ENCODE results near the gene OR1I1. TPM values are rescaled to one million over a fixed set of nuclear protein-coding genes. Genes with fewer than 3 reads are reported as not detected.

Gene OR1I1
- total RNA-seq, 1 experiment from 2014 or later = not detected

- Mint-ChIP-seq H3K36me3 (ENCODE audit: insufficient read depth, unreplicated experiment) (peaks cover 5% of the 10 kb centered on the region), H3K27ac (ENCODE audit: unreplicated experiment) (no peak overlapping the region), H3K4me3 (ENCODE audit: low read depth, unreplicated experiment) (no peak overlapping the region), H3K9me3 (ENCODE audit: low read depth, unreplicated experiment) (no peaks in the 10 kb centered on the region), H3K4me1 (ENCODE audit: low read depth, unreplicated experiment) (peaks cover 8% of the 10 kb centered on the region), H3K27me3 (ENCODE audit: unreplicated experiment) (no peaks in the 10 kb centered on the region)
- DNase-seq = no peak
- BruUV-seq (replicated peaks) = no TSS peak
- TF ChIP-seq CTCF (IDR thresholded peaks at IDR 0.05; ENCODE audit: unreplicated experiment) = no peak
- intact Hi-C loops (cut with micrococcal nuclease; ENCODE audit: unreplicated experiment) = no loop called here
- CTCF ChIA-PET = no interaction called here
Measured at GRCh38 chr19:15109768-15110417, 27.9 kb downstream of the OR1I1 start.

- no peaks in the 10 kb centered on the region for H3K27me3 Mint-ChIP-seq (ENCODE audit: unreplicated experiment)
- H3K27ac Mint-ChIP-seq (ENCODE audit: unreplicated experiment) = no peak overlapping the region
- peaks cover 5% of the 10 kb centered on the region for H3K36me3 Mint-ChIP-seq (ENCODE audit: insufficient read depth, unreplicated experiment)
- no TSS peak for BruUV-seq (replicated peaks)
- TF ChIP-seq CTCF (IDR thresholded peaks at IDR 0.05; ENCODE audit: unreplicated experiment) = no peak
- CTCF ChIA-PET = interaction anchor here (0.7 kb wide), 1 partner anchor 67 kb away, joined by 3 read pairs; no protein-coding TSS in a partner anchor
- H3K9me3 Mint-ChIP-seq (ENCODE audit: low read depth, unreplicated experiment) = no peaks in the 10 kb centered on the region
- intact Hi-C loops (cut with micrococcal nuclease; ENCODE audit: unreplicated experiment) = no loop called here
- peaks cover 8% of the 10 kb centered on the region for H3K4me1 Mint-ChIP-seq (ENCODE audit: low read depth, unreplicated experiment)
- H3K4me3 Mint-ChIP-seq (ENCODE audit: low read depth, unreplicated experiment) = no peak overlapping the region
- DNase-seq = no peak
Measured at GRCh38 chr19:15110418-15110815, 28.4 kb downstream of the OR1I1 start.

GRCh38 chr19:15111758-15112157 is 29.7 kb downstream of the OR1I1 start:
- BruUV-seq (replicated peaks) = no TSS peak
- Mint-ChIP-seq H3K4me3 (ENCODE audit: low read depth, unreplicated experiment) (no peak overlapping the region), H3K36me3 (ENCODE audit: insufficient read depth, unreplicated experiment) (peaks cover 4% of the 10 kb centered on the region), H3K27me3 (ENCODE audit: unreplicated experiment) (no peaks in the 10 kb centered on the region), H3K9me3 (ENCODE audit: low read depth, unreplicated experiment) (no peaks in the 10 kb centered on the region), H3K27ac (ENCODE audit: unreplicated experiment) (no peak overlapping the region), H3K4me1 (ENCODE audit: low read depth, unreplicated experiment) (peaks cover 3% of the 10 kb centered on the region)
- DNase-seq = no peak
- CTCF ChIA-PET = no interaction called here
- no peak for TF ChIP-seq CTCF (IDR thresholded peaks at IDR 0.05; ENCODE audit: unreplicated experiment)
- intact Hi-C loops (cut with micrococcal nuclease; ENCODE audit: unreplicated experiment) = no loop called here

- DNase-seq = no peak
- CTCF ChIA-PET = no interaction called here
Measured at GRCh38 chr19:15112385-15112784, 30.4 kb downstream of the OR1I1 start.

More at GRCh38 chr19:15112385-15112784, 30.4 kb downstream of the OR1I1 start:
- no peak overlapping the region for H3K27ac Mint-ChIP-seq (ENCODE audit: unreplicated experiment)
- H3K27me3 Mint-ChIP-seq (ENCODE audit: unreplicated experiment) = no peaks in the 10 kb centered on the region
- no peaks in the 10 kb centered on the region for H3K4me1 Mint-ChIP-seq (ENCODE audit: low read depth, unreplicated experiment)
- no peaks in the 10 kb centered on the region for H3K36me3 Mint-ChIP-seq (ENCODE audit: insufficient read depth, unreplicated experiment)
- TF ChIP-seq CTCF (IDR thresholded peaks at IDR 0.05; ENCODE audit: unreplicated experiment) = no peak
- H3K4me3 Mint-ChIP-seq (ENCODE audit: low read depth, unreplicated experiment) = no peak overlapping the region
- no TSS peak for BruUV-seq (replicated peaks)
- intact Hi-C loops (cut with micrococcal nuclease; ENCODE audit: unreplicated experiment) = no loop called here
- no peaks in the 10 kb centered on the region for H3K9me3 Mint-ChIP-seq (ENCODE audit: low read depth, unreplicated experiment)

Measured in Calu3 (cell line).